HG03354 (cell line): Measurements from ENCODE around the gene UVRAG.

Source experiments
- ATAC-seq: cut with Tn5 transposase; IDR thresholded peaks from one replicate; pipeline ENCODE4 v1.9.1; 2021; ENCODE audit warnings: mild to moderate bottlenecking; ENCODE audit not compliant: unreplicated experiment, poor library complexity, severe bottlenecking

Gene UVRAG

GRCh38 chr11:75802021-75802912 lies 12.7 kb upstream of the UVRAG start:
- no peak for ATAC-seq

- ATAC-seq, result peak; percentile 60
Observed at GRCh38 chr11:75802913-75803820, 11.8 kb upstream of the UVRAG start.

GRCh38 chr11:75809111-75809510 lies 5.9 kb upstream of the UVRAG start:
- no peak for ATAC-seq

GRCh38 chr11:75809991-75810390 lies 5.0 kb upstream of the UVRAG start:
- no peak for ATAC-seq

- ATAC-seq, result no peak
Observed at GRCh38 chr11:75810637-75811390, 4.2 kb upstream of the UVRAG start.

GRCh38 chr11:75811485-75811884 lies 3.5 kb upstream of the UVRAG start:
- no peak for ATAC-seq

GRCh38 chr11:75812542-75813040 lies 2.4 kb upstream of the UVRAG start:
- ATAC-seq, result no peak

- ATAC-seq, result no peak
Observed at GRCh38 chr11:75813124-75813523, 1.9 kb upstream of the UVRAG start.

GRCh38 chr11:75813622-75814039 lies 1.4 kb upstream of the UVRAG start:
- ATAC-seq, result no peak

- ATAC-seq, result peak; percentile 32
Observed at GRCh38 chr11:75814363-75814676, 690 bp upstream of the UVRAG start.

- peak; percentile 18 for ATAC-seq
Observed at GRCh38 chr11:75815345-75816168, 547 bp downstream of the UVRAG start.

GRCh38 chr11:75816561-75817239 lies 1.7 kb downstream of the UVRAG start:
- ATAC-seq, result no peak

GRCh38 chr11:75820645-75821044 lies 5.6 kb downstream of the UVRAG start:
- ATAC-seq, result no peak

- ATAC-seq, result no peak
Observed at GRCh38 chr11:75821202-75821601, 6.2 kb downstream of the UVRAG start.

- ATAC-seq, result no peak
Observed at GRCh38 chr11:75822541-75822940, 7.5 kb downstream of the UVRAG start.

GRCh38 chr11:75823415-75823814 lies 8.4 kb downstream of the UVRAG start:
- ATAC-seq, result no peak

GRCh38 chr11:75823946-75824345 lies 8.9 kb downstream of the UVRAG start:
- no peak for ATAC-seq

GRCh38 chr11:75826461-75827230 lies 11.6 kb downstream of the UVRAG start:
- ATAC-seq, result no peak
